Common myeloid progenitor, CD34-positive (primary cell): ENCODE measurements around the gene KCNJ10.

Source experiments
- CTCF ChIA-PET: fragments of 350-600 bp; sonication (Branson Sonifier 250); formaldehyde crosslinking; loops from one replicate; lab custom pipeline; 2021; ENCODE audit warnings: antibody characterized with exemption; lab: Charles Lee
- POLR2A ChIA-PET: fragments of 350-600 bp; sonication (Branson Sonifier 250); formaldehyde crosslinking; loops from one replicate; lab custom pipeline; 2021; ENCODE audit warnings: antibody characterized with exemption; lab: Charles Lee
- DNase-seq, 3 donors: peaks; one replicate each; pipeline versions ENCODE4 v3.0.0 to v3.0.0-alpha.2; 2013
- H3K27ac ChIP-seq, 2 experiments: 1 replicate in 1 of 2; 2 replicates in 1 of 2; pipeline ENCODE4 v1.7.0; 2013; ENCODE audit warnings: inconsistent platforms in 2 of 2, low read length in 2 of 2, mild to moderate bottlenecking in 2 of 2, low read depth in 1 of 2, moderate library complexity in 1 of 2; ENCODE audit not compliant: severe bottlenecking in 2 of 2, insufficient read depth in 1 of 2, poor library complexity in 1 of 2
- H3K27me3 ChIP-seq, 5 experiments: replicated peaks in 2 of 5; 1 replicate in 3 of 5; 2 replicates in 2 of 5; pipeline versions ENCODE4 v1.6.1 to v1.7.0; 2013; ENCODE audit warnings: low read length in 4 of 5, mild to moderate bottlenecking in 2 of 5, moderate library complexity in 2 of 5, inconsistent platforms in 1 of 5; ENCODE audit not compliant: insufficient read depth in 5 of 5, control insufficient read depth in 4 of 5
- H3K36me3 ChIP-seq, 4 experiments: 1 replicate in 2 of 4; 2 replicates in 2 of 4; pipeline versions ENCODE4 v1.6.1 to v1.7.0; 2013; ENCODE audit warnings: low read length in 3 of 4, control low read depth in 1 of 4, mild to moderate bottlenecking in 1 of 4; ENCODE audit not compliant: control insufficient read depth in 4 of 4, insufficient read depth in 4 of 4
- H3K4me1 ChIP-seq, 4 experiments: 1 replicate in 3 of 4; 2 replicates in 1 of 4; pipeline versions ENCODE4 v1.6.1 to v1.7.1; 2013; ENCODE audit warnings: low read length in 3 of 4, mild to moderate bottlenecking in 3 of 4, control low read depth in 1 of 4, inconsistent platforms in 1 of 4, moderate library complexity in 1 of 4; ENCODE audit not compliant: control insufficient read depth in 4 of 4, insufficient read depth in 4 of 4; ENCODE audit errors: control extremely low read depth in 1 of 4
- H3K4me3 ChIP-seq, 7 experiments: 1 replicate in 4 of 7; 2 replicates in 3 of 7; pipeline versions ENCODE4 v1.5.1 to v1.7.0; 2013; ENCODE audit warnings: mild to moderate bottlenecking in 7 of 7, low read length in 6 of 7, moderate library complexity in 6 of 7, inconsistent platforms in 2 of 7, low read depth in 2 of 7, control low read depth in 1 of 7; ENCODE audit not compliant: insufficient read depth in 4 of 7, control insufficient read depth in 1 of 7; ENCODE audit errors: extremely low read depth in 1 of 7
- H3K9me3 ChIP-seq, 5 experiments: 1 replicate in 4 of 5; 2 replicates in 1 of 5; pipeline versions ENCODE4 v1.6.1 to v1.7.1; 2013; ENCODE audit warnings: low read length in 4 of 5, mild to moderate bottlenecking in 2 of 5, inconsistent platforms in 1 of 5, low read depth in 1 of 5, moderate library complexity in 1 of 5; ENCODE audit not compliant: control insufficient read depth in 4 of 5, insufficient read depth in 2 of 5; ENCODE audit errors: control extremely low read depth in 1 of 5
- WGBS: methylation state at CpG from one replicate; pipeline ENCODE4 v1.1.5; 2013; ENCODE audit not compliant: insufficient coverage; 5-methylcytosine and 5-hydroxymethylcytosine counted together

Gene KCNJ10

DNA sequence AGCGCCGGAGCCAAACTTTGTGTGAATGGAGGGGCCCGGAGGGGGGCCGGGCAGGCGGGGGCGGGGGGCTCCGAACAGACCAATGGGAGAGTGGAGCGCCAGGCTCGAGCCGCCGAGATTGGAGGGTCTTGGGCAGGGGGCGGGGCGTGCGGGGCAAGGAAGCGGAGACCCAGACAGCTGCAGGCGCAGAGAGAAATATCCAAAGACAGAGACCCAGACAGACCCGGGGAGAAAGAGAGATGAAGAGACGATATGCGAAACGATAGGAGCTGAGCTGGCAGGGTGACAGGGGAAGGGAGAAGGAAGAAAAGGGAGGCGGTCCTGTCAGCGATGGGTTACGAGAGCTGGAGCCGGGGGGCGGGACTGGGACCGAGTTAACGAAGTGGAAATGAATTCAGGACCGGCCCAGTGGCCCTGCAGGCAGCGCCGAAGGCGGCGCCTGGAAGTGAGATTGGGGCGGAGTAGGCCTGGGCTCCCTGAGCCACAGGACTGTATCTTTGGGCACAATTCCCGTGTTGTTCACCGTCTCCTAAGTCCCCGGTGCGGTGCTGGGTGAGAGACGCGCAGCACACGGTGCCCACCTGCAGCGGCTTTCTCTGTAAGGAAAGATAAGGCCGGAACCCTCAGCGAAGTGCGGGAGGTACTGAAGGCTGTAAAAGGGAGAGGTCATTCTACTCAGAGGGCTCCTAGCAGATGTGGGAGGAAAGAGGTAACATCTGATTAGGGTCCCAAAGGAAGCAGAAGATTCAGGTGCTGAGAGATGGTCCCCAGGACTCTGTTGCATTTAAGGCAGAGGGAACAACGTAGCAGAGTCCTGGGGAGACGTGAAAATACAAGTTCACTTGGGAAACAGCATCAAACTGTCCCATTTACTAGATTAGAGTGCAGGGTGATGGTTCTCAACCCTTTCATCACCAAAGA lies 543 bp upstream of the KCNJ10 start:
- ChIA-PET CTCF (interaction anchor here (1.0 to 6.3 kb wide), 7 partner anchors 10 to 221 kb away, joined by 3 to 42 read pairs (median 3); partner anchors contain the start of genes IGSF8 and KCNJ9), POLR2A (no interaction called here)
- H3K4me3 ChIP-seq = peak overlapping the region; percentile 32 to 93 (median 77)
- 0% methylated on average over 38 of the region's 46 CpGs for WGBS
- H3K9me3 ChIP-seq = no peaks in the 10 kb centered on the region
- no peak overlapping the region for H3K27ac ChIP-seq
- DNase-seq = peak; percentile 65 to 84 (median 79)
- peaks cover 6 to 30% (median 23%) of the 10 kb centered on the region in 5 experiments for H3K27me3 ChIP-seq
- peaks cover 6 to 13% (median 8%) of the 10 kb centered on the region in 4 experiments for H3K4me1 ChIP-seq
- no peaks in the 10 kb centered on the region for H3K36me3 ChIP-seq

- Histone ChIP-seq H3K36me3 (no peaks in the 10 kb centered on the region), H3K27ac (no peak overlapping the region), H3K4me1 (peaks cover 6 to 13% (median 8%) of the 10 kb centered on the region in 4 experiments), H3K27me3 (peaks cover 6 to 30% (median 23%) of the 10 kb centered on the region in 5 experiments), H3K9me3 (no peaks in the 10 kb centered on the region), H3K4me3 (no peak overlapping the region)
- 92% methylated on average over 3 of the region's 5 CpGs for WGBS
- DNase-seq = no peak
- ChIA-PET CTCF (interaction anchor here (0.8 to 6.3 kb wide), 4 partner anchors 12 to 17 kb away, joined by 3 to 42 read pairs (median 4); partner anchors contain the start of gene KCNJ9), POLR2A (interaction anchor here (0.9 kb wide), 1 partner anchor 8 kb away, joined by 3 read pairs; no protein-coding TSS in a partner anchor)
Observed at GRCh38 chr1:160068225-160068624, 1.7 kb downstream of the KCNJ10 start.

GRCh38 chr1:160066829-160067745 lies 2.9 kb downstream of the KCNJ10 start:
- no peak overlapping the region for H3K27ac ChIP-seq
- CTCF ChIA-PET = interaction anchor here (0.8 to 6.3 kb wide), 6 partner anchors 9 to 61 kb away, joined by 3 to 42 read pairs (median 3); partner anchors contain the start of gene KCNJ9
- DNase-seq = no peak
- H3K4me3 ChIP-seq = no peak overlapping the region
- POLR2A ChIA-PET = interaction anchor here (0.7 to 0.9 kb wide), 2 partner anchors 9 to 124 kb away, joined by 3 read pairs; no protein-coding TSS in a partner anchor
- no peaks in the 10 kb centered on the region for H3K36me3 ChIP-seq
- peaks cover 6 to 30% (median 22%) of the 10 kb centered on the region in 5 experiments for H3K27me3 ChIP-seq
- 88% methylated on average over 3 of the region's 6 CpGs for WGBS
- peaks cover 6 to 13% (median 8%) of the 10 kb centered on the region in 4 experiments for H3K4me1 ChIP-seq
- no peaks in the 10 kb centered on the region for H3K9me3 ChIP-seq

- CTCF ChIA-PET = interaction anchor here (1.9 to 2.9 kb wide), 2 partner anchors 10 to 15 kb away, joined by 12 to 18 read pairs; no protein-coding TSS in a partner anchor
- no peaks in the 10 kb centered on the region for H3K36me3 ChIP-seq
- DNase-seq = no peak
- H3K9me3 ChIP-seq = no peaks in the 10 kb centered on the region
- no peak overlapping the region for H3K27ac ChIP-seq
- POLR2A ChIA-PET = no interaction called here
- H3K4me1 ChIP-seq = peaks cover 0 to 2% (median under 1%) of the 10 kb centered on the region in 4 experiments
- WGBS = 95% methylated on average over 2 of the region's 3 CpGs
- peaks cover 2 to 19% (median 10%) of the 10 kb centered on the region in 5 experiments for H3K27me3 ChIP-seq
- no peak overlapping the region for H3K4me3 ChIP-seq
Observed at GRCh38 chr1:160064746-160065145, 5.2 kb downstream of the KCNJ10 start.

- H3K36me3 ChIP-seq = no peaks in the 10 kb centered on the region
- H3K4me3 ChIP-seq = no peak overlapping the region
- H3K27me3 ChIP-seq = peaks cover 2 to 17% (median 5%) of the 10 kb centered on the region in 5 experiments
- H3K4me1 ChIP-seq = no peaks in the 10 kb centered on the region
- no peak for DNase-seq
- no peaks in the 10 kb centered on the region for H3K9me3 ChIP-seq
- CTCF ChIA-PET = interaction anchor here (1.4 to 2.9 kb wide), 3 partner anchors 10 to 19 kb away, joined by 3 to 18 read pairs (median 12); no protein-coding TSS in a partner anchor
- WGBS = 100% methylated on average over 2 of the region's 3 CpGs
- H3K27ac ChIP-seq = no peak overlapping the region
- POLR2A ChIA-PET = no interaction called here
Observed at GRCh38 chr1:160064164-160064563, 5.8 kb downstream of the KCNJ10 start.

DNA sequence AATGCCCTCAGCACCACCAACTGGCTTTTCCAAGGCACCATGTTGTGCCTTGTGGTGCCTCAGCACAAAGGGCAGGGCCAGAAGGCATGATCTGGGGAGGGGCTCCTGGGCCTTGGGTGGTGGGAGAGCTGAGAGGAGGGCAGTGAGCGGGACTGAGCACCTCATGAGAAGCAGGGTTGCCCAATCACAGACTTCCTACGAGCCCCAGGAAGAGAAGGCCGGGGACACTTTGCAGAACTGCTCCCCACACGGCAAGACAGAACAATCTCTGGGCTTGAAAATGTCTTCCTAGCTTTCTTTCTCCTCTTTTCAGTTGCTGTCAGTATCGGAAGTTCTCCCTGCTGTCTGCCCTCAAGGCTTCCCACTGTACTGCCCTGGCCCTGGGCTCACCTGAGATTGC lies 6.8 kb downstream of the KCNJ10 start:
- POLR2A ChIA-PET = no interaction called here
- Histone ChIP-seq H3K27ac (no peak overlapping the region), H3K4me1 (no peaks in the 10 kb centered on the region), H3K4me3 (no peak overlapping the region), H3K36me3 (no peaks in the 10 kb centered on the region), H3K27me3 (peaks cover 0 to 11% (median 2%) of the 10 kb centered on the region in 5 experiments), H3K9me3 (no peaks in the 10 kb centered on the region)
- no peak for DNase-seq
- CTCF ChIA-PET = interaction anchor here (0.7 to 2.9 kb wide), 6 partner anchors 9 to 42 kb away, joined by 3 to 18 read pairs (median 4); partner anchors contain the start of gene KCNJ9
- WGBS = 93% methylated on average over 4 of the region's 5 CpGs
